ENCODE data around the gene ZNF536. TPM values are rescaled to one million over a fixed set of nuclear protein-coding genes. Genes with fewer than 3 reads are reported as not detected.
A peak's percentile ranks its signal among the peaks of the same experiment; 100 is the strongest.

ZNF536 gene
- total RNA-seq, 1 donor from 2014 or later: 0.43 TPM

- H3K27me3 Mint-ChIP-seq (ENCODE audit: low read depth, unreplicated experiment): peaks cover 64% of the 10 kb centered on the region
- DNase-seq (ENCODE audit: low read depth) (no peak), FAIRE-seq (no peak)
- H4K20me1 ChIP-seq (ENCODE audit: insufficient read depth, low read length): no peaks in the 10 kb centered on the region
- peaks cover 5% of the 10 kb centered on the region for H3K9me3 Mint-ChIP-seq (ENCODE audit: unreplicated experiment)
- TF ChIP-seq CTCF (IDR thresholded peaks at IDR 0.05; ENCODE audit: insufficient read depth, low read depth, low read length): no peak
- TF ChIP-seq EZH2 (IDR thresholded peaks at IDR 0.05; ENCODE audit: insufficient read depth, low read length): no peak
- H2AFZ ChIP-seq (ENCODE audit: low read depth, low read length): no peak overlapping the region
- peaks cover 8% of the 10 kb centered on the region for H3K27me3 ChIP-seq (ENCODE audit: insufficient read depth, low read length)
- H3K4me3 ChIP-seq (ENCODE audit: insufficient read depth, low read depth, low read length): no peak overlapping the region
- peaks cover 2% of the 10 kb centered on the region for H3K4me1 Mint-ChIP-seq (ENCODE audit: low read depth, unreplicated experiment)
- no peaks in the 10 kb centered on the region for H3K9me3 ChIP-seq (ENCODE audit: insufficient read depth, low read depth, low read length)
- peak overlapping the region; percentile 43 for H3K4me3 Mint-ChIP-seq (ENCODE audit: unreplicated experiment)
- no peak overlapping the region for H3K9ac ChIP-seq (ENCODE audit: low read length)
- H3K36me3 Mint-ChIP-seq (ENCODE audit: low read depth, unreplicated experiment): no peaks in the 10 kb centered on the region
- H3K4me2 ChIP-seq (ENCODE audit: low read length): no peak overlapping the region
- no peaks in the 10 kb centered on the region for H3K36me3 ChIP-seq (ENCODE audit: insufficient read depth, low read length)
- H3K27ac Mint-ChIP-seq (ENCODE audit: unreplicated experiment): no peak overlapping the region
- H3K4me1 ChIP-seq (ENCODE audit: insufficient read depth, low read length): no peaks in the 10 kb centered on the region
- H3K27ac ChIP-seq (ENCODE audit: low read depth, low read length): no peak overlapping the region
- no peaks in the 10 kb centered on the region for H3K79me2 ChIP-seq (ENCODE audit: insufficient read depth, low read length)
Measured at GRCh38 chr19:30375553-30376031, 3.4 kb downstream of the ZNF536 start.

- no peak overlapping the region for H3K4me3 Mint-ChIP-seq (ENCODE audit: unreplicated experiment)
- DNase-seq (ENCODE audit: low read depth) (no peak), FAIRE-seq (no peak)
- no peaks in the 10 kb centered on the region for H3K9me3 ChIP-seq (ENCODE audit: insufficient read depth, low read depth, low read length)
- peaks cover 2% of the 10 kb centered on the region for H3K4me1 Mint-ChIP-seq (ENCODE audit: low read depth, unreplicated experiment)
- TF ChIP-seq CTCF (IDR thresholded peaks at IDR 0.05; ENCODE audit: insufficient read depth, low read depth, low read length) (no peak), EZH2 (IDR thresholded peaks at IDR 0.05; ENCODE audit: insufficient read depth, low read length) (no peak)
- no peaks in the 10 kb centered on the region for H3K79me2 ChIP-seq (ENCODE audit: insufficient read depth, low read length)
- no peak overlapping the region for H3K27ac Mint-ChIP-seq (ENCODE audit: unreplicated experiment)
- peaks cover 8% of the 10 kb centered on the region for H3K27me3 ChIP-seq (ENCODE audit: insufficient read depth, low read length)
- H3K27ac ChIP-seq (ENCODE audit: low read depth, low read length): no peak overlapping the region
- no peak overlapping the region for H3K4me2 ChIP-seq (ENCODE audit: low read length)
- H3K27me3 Mint-ChIP-seq (ENCODE audit: low read depth, unreplicated experiment): peaks cover 68% of the 10 kb centered on the region
- H2AFZ ChIP-seq (ENCODE audit: low read depth, low read length): no peak overlapping the region
- H3K9me3 Mint-ChIP-seq (ENCODE audit: unreplicated experiment): peaks cover 5% of the 10 kb centered on the region
- H3K4me3 ChIP-seq (ENCODE audit: insufficient read depth, low read depth, low read length): no peak overlapping the region
- no peaks in the 10 kb centered on the region for H3K36me3 Mint-ChIP-seq (ENCODE audit: low read depth, unreplicated experiment)
- no peaks in the 10 kb centered on the region for H3K36me3 ChIP-seq (ENCODE audit: insufficient read depth, low read length)
- no peaks in the 10 kb centered on the region for H4K20me1 ChIP-seq (ENCODE audit: insufficient read depth, low read length)
- H3K9ac ChIP-seq (ENCODE audit: low read length): no peak overlapping the region
- no peaks in the 10 kb centered on the region for H3K4me1 ChIP-seq (ENCODE audit: insufficient read depth, low read length)
Measured at GRCh38 chr19:30376272-30376671, 4.1 kb downstream of the ZNF536 start.

GRCh38 chr19:30376826-30377425, 4.7 kb downstream of the ZNF536 start:
- Mint-ChIP-seq H3K9me3 (ENCODE audit: unreplicated experiment) (peaks cover 5% of the 10 kb centered on the region), H3K27ac (ENCODE audit: unreplicated experiment) (no peak overlapping the region), H3K4me1 (ENCODE audit: low read depth, unreplicated experiment) (peaks cover 2% of the 10 kb centered on the region), H3K27me3 (ENCODE audit: low read depth, unreplicated experiment) (peaks cover 75% of the 10 kb centered on the region), H3K4me3 (ENCODE audit: unreplicated experiment) (no peak overlapping the region), H3K36me3 (ENCODE audit: low read depth, unreplicated experiment) (no peaks in the 10 kb centered on the region)
- H3K4me1 ChIP-seq (ENCODE audit: insufficient read depth, low read length): no peaks in the 10 kb centered on the region
- TF ChIP-seq EZH2 (IDR thresholded peaks at IDR 0.05; ENCODE audit: insufficient read depth, low read length): no peak
- no peak for TF ChIP-seq CTCF (IDR thresholded peaks at IDR 0.05; ENCODE audit: insufficient read depth, low read depth, low read length)
- H4K20me1 ChIP-seq (ENCODE audit: insufficient read depth, low read length): no peaks in the 10 kb centered on the region
- H3K4me3 ChIP-seq (ENCODE audit: insufficient read depth, low read depth, low read length): no peak overlapping the region
- H3K27me3 ChIP-seq (ENCODE audit: insufficient read depth, low read length): peaks cover 8% of the 10 kb centered on the region
- H3K9ac ChIP-seq (ENCODE audit: low read length): no peak overlapping the region
- no peak overlapping the region for H3K4me2 ChIP-seq (ENCODE audit: low read length)
- H2AFZ ChIP-seq (ENCODE audit: low read depth, low read length): no peak overlapping the region
- H3K36me3 ChIP-seq (ENCODE audit: insufficient read depth, low read length): no peaks in the 10 kb centered on the region
- no peaks in the 10 kb centered on the region for H3K9me3 ChIP-seq (ENCODE audit: insufficient read depth, low read depth, low read length)
- no peaks in the 10 kb centered on the region for H3K79me2 ChIP-seq (ENCODE audit: insufficient read depth, low read length)
- DNase-seq (ENCODE audit: low read depth) (no peak), FAIRE-seq (no peak)
- no peak overlapping the region for H3K27ac ChIP-seq (ENCODE audit: low read depth, low read length)

All from astrocyte (in vitro differentiated cells and primary cell).